UCSD-AML1 (cell line): ENCODE results near the gene CLEC11A.

Source experiments
- DNase-seq: peaks from one replicate; lab custom pipeline; 2025; ENCODE audit not compliant: unreplicated experiment; lab: John Stamatoyannopoulos, UW

Gene CLEC11A

DNA sequence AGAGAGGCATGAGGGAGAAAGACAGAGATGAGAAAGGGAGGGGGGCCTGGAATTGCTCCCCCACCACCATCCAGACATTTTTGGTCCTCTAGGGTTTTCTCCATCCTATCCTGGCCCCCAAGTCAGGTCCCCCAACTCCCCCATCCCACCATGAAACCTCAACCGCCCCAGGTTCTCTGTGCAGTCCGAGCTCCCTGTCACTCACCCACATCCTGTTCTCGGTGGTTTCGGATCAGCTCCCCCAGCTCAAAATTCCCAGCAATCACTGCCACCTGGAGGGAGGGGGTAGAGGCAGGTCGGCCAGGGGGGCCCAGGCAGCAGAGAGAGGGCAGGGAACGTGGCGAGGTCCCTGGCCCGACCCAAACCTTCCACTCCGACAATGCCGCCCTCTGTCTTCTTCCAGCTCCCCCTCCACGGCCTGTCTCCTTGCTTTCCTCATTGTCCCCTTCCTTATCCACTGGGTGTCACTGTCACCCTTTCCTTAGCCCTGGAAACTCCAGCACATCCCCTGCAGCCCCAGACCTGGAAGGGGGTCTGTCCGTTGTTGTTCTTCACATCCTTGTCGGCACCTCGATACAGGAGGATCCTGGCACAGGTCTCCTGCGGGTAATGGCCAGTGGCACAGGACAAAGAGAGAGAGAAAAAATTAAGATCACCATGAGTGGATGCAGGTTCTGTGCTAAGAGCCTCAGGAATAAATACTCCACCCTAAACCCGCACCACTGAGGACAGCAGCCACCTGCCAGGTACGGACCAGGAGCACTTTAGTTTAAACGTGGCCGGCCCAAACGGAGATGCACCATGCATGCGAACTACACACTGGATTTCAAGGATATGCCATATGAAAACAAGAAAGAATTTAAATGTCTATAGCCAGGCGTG is 19.0 kb upstream of the CLEC11A start:
- DNase-seq = peak; percentile 26

GRCh38 chr19:50705422-50706019 is 17.6 kb upstream of the CLEC11A start:
- peak; percentile 48 for DNase-seq

DNA sequence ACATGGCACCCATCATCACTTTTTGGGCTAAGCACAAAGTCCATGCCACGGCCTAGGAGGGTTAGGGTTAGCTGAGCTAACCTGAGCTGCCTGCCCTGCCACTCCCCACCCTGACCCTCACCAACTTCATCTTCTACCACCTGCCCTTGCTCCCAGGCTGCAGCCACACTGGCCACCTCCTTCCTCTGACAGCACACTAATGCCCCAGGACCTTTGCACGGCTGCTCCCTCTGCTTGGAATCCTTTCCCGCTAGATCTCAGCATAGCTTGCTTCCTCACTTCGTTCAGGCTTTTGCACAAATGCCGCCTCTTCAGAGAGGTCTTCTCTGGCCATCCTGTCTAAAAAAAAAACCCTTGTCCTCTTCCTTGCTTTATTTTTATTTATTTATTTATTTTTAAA is 16.8 kb upstream of the CLEC11A start:
- no peak for DNase-seq

DNA sequence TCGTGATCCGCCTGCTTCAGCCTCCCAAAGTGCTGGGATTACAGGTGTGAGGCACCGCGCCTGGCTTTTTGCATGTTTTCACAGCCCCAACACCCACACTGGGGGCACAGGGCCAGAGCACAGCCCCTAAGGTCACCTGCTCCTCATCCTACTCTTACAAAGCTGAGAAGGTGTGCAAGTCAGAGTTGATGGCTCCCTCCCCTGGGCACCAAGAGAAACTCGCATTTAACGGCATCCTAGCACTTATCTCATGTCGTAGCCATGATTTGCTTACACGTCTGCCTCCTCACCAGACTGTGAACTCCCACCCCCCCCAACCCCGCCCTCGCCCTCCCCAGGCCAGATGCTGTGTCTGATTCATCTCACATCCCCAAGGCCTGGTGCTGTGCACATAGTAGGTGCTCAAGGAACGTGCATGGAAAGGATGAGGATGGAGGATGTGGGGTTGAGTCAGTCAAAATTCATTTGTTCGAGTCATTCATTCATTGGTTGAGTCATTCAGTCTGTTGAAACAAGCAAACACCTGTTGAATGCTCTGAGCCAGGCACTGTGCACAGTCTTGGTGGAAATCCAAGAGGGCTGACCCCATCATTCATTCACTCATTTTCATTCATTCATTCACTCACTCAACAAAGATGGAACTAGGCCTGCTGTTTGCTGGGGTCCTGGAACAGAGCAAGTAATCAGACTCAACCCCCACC is 14.8 kb upstream of the CLEC11A start:
- no peak for DNase-seq

DNA sequence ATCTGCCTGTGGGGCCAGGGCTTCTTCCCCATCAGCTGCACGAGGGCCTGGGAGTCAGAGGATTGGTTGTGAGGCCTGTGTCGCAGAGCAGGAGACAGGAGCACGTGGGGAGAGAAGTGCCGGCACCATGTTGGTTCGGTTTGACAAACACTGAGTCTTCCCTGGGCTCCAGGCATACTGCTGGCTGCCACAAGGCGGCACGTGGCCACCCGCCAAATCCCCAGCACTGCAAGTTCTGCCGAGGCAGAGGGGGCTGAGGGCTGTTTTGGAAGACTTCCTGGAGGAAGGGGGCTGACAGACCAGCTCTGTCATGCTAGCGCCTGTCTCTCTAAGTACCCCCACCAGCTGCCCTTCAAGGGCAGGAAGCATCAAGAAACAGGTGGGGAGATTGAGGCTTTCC is 13.1 kb upstream of the CLEC11A start:
- DNase-seq = no peak

DNA sequence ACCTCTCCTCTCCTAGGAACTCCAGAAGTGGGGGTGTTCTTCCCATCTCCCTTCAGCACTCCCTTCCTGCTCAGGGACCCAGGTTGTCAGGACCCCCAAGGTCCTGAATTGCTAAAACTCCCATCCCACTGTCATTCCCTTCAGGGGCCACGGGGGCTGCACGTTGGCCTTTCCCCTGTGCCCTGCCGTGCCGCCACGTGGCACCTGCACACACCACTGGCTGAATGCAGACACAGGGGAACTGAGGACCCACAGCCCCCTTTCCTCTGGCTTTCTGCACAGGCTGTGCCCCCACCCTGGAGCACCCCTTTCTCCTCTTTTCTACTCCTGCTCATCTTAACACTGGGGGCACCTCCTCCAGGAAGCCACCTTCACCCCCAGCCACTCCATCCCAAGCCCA is 12.6 kb upstream of the CLEC11A start:
- no peak for DNase-seq

DNA sequence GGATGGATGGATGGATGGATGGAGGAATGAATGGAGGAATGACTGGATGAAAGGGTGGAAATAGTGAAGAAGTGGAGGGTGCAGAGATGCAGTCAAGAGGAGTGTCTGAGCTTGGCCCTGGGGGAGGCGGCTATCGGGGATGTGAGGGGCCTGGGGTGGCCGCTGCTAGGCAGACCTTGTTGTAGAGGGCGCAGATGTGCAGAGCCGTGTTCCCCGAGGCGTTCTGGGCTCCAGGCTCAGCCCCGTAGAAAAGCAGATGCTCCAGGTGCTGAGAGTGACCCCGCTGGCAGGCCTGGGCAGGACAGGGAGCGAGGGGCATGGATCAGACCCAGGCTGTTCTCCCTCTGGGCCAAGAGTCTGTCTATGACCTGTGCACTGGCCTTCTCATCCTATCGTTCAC is 12.0 kb upstream of the CLEC11A start:
- DNase-seq = no peak

GRCh38 chr19:50711805-50712204 is 11.4 kb upstream of the CLEC11A start:
- DNase-seq = no peak

DNA sequence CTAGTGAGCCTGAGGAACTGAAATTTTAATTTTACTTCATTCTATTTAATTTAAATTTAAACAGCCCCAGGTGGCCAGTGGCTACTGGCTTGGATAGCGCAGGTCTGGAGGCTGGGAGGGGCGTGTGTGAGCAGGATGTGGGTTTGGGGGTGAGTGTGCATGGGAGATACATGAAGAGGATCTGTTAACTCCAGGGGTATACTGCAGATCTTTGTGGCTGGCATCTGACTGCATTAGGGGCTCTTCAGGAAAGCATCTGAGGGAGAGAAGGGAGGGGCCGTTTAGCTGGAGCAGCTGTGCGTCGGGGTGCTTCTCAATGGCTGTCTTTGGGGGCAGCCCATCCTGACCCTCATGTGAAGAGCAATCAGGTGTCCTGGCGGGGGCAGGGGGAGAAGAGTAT is 10.3 kb upstream of the CLEC11A start:
- no peak for DNase-seq

GRCh38 chr19:50713556-50714236 is 9.5 kb upstream of the CLEC11A start:
- no peak for DNase-seq

DNA sequence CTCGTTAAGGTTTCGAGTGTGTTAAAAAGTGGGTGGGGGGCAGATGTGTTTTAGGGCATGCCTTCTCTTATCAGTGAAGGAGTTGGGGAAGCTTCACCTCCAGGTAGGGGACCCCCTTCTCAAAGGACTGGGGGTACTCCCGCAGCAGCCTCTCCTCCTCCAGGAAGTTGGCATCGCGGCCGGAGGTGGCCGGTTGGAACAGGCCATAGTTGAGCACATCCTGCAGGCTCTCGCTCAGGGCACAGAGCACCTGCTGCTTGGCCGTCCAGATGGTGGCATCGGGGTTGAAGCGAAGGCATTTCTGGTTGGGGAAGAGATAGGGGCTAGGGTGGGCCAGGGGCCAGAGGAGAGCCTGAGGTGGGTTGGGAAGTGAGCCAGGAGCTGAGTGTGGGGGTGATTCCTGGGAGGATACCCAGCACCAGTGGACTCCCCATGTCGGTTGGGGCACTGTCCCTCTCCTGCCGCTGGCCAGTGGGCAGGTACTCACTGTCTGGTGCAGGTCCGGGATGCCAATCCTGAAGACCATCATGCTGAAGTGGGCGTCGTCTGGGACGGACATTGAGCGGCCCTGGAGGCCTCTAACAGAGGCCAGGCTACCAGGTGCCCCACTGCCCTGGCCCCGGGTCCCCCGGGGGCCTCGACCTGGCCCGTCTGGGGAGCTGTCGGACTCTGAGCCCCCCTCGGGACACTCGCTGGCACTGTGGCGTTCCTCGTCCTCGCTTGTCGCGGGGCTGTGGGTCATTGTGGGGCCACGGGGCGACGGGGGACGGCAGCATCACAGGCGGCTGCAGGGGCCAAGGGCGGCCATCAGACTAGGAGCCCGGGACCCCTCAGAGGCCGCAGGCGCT is 6.8 kb upstream of the CLEC11A start:
- no peak for DNase-seq

DNA sequence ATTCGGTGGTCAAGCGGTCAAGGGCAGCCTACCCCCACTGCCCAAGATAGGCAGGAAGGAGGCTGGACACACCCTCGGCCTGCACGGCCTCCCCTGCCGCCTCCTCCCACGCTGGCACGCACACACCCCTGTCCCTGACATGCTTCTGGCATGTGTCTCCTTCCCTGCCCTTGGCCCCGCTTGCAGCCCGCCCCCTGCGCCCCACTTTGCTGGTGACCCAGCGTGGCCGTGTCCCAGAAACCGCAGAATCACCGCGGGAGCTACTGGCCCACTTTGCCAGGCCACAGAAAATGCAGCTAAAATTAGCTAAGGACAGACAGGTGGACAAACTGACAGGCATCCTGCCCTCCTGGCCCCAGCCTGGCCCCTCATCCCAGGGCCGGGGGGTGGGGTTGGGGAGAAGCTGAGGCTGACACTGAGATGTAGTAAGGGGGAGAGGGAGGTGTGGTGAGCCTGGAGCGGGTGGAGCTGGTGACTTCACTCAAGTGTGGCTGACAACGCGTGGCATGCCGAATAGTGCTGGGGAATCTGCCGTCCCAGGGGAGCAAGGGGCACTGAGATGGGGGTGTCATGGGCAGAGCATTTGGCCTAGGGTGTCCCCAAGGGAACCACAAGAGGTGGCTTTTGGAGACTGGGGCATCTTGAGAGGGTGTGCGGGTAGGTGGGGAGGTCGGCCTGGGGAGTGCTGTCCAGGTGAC is 6.0 kb upstream of the CLEC11A start:
- no peak for DNase-seq

DNA sequence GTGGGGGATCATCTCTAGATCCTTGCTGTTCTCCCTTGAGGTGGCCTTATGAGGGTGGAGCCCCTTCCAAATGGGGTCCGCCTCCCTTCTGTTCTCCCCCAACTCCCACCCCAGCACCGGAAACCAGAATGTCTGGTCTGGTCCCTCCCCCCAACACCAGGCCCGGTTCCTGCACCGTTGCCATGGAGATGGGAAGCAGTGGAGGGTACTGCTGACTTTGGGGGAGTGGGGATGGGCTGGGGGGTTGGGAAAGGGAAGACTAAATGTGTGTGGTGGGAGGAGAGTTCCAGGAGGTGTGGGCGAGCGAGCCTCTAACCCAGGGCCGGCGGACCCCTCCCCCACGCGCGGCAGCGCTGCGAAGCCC is 5.3 kb upstream of the CLEC11A start:
- no peak for DNase-seq

GRCh38 chr19:50718255-50719118 is 4.7 kb upstream of the CLEC11A start:
- no peak for DNase-seq

DNA sequence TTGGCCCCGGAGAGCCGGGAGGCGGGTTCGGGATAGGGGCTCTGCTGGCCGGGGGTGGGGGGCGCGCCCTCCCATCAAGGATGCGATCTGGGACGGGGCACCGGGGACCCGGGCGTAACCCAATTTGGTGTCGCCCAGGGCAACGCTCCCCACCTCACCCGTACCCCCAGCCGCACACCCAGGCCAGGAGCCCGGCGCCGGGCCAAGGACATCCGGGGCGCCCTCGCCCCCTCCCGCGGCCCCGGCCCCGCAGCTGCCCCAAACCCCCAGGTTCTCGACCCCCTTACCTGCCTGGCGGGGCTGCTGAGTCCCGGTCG is 4.1 kb upstream of the CLEC11A start:
- DNase-seq = no peak

GRCh38 chr19:50719566-50719965 is 3.6 kb upstream of the CLEC11A start, which contains the start of gene SHANK1:
Gene SHANK1 (minus strand): TSS chr19:50719802. CDS start chr19:50716919, 2,883 bp downstream.
- DNase-seq = no peak

DNA sequence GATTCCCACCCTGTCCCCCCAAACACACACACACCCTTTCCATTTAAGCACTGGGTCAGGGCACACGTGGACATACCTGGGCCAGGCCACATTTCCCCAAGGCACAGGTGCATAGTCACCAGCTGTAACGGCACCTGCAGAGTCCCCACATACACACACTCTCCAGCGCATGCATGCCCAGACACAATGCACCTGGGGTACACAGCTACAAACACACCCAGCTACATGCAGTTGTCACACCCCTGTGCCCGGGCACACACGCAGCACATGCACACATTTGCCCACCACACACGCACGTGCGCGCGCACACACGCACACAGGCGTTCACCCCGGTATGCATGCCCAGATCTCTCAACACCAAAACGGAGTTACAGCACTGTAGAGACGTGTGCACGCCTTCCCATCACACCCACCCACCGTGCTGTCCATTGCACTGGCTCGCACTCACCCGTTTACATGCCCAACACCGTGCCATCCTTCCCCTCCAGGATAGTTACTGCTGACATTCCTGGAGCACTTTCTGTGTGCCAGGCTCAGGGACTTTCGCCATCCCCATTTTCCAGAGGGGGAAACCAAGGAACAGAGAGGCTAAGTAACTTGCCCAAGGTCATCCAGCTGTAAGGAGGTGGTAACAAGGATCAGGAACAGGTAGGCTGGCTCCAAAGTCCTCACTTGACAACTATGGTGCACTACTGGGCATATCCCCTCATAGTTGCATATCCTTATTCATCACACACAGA is 2.8 kb upstream of the CLEC11A start:
- DNase-seq = no peak

DNA sequence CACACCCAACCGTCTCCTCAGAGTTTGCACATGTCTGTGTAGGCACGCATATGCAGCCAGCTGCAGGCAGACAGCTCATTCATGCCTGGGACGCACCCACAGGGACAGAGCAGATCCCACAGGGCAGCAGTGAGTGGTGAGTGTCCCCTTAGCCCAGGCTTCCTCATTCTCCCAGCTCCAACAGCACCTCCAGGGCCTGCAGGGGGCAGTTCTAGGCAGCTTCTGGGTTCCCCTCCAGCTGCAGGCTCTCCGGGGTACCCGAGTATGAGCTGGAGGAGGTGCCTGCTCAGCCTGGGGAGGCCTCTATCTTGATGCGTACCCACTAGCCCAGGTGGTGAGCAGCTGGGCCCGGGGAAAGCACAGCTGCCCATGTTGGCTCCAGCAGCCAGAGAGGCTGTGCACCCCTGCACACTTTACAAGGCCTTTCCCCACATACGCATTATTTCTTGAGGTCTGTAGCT is 2.2 kb upstream of the CLEC11A start:
- peak; percentile 57 for DNase-seq
